GM21526 (cell line): Measurements from ENCODE around the gene ALPP.
"Not testable (repeated sequence)": the region's sequence is repeated elsewhere in the genome, so short reads cannot be mapped to it uniquely, and the experiment has no call there.

Experiments used
- ATAC-seq: cut with Tn5 transposase; IDR thresholded peaks from one replicate; pipeline ENCODE4 v1.9.1; 2021; ENCODE audit warnings: moderate library complexity; ENCODE audit not compliant: unreplicated experiment, low FRiP score

The ALPP gene

GRCh38 chr2:232379610-232380590, 1.3 kb downstream of the ALPP start:
- ATAC-seq = not testable (repeated sequence)

GRCh38 chr2:232381204-232382031, 2.9 kb downstream of the ALPP start:
- not testable (repeated sequence) for ATAC-seq

- ATAC-seq = no peak
These were observed 4.0 kb downstream of the ALPP start for GRCh38 chr2:232382331-232383225.

GRCh38 chr2:232384466-232384865, 5.9 kb downstream of the ALPP start:
- ATAC-seq = no peak

GRCh38 chr2:232385058-232385457, 6.5 kb downstream of the ALPP start:
- not testable (repeated sequence) for ATAC-seq

- ATAC-seq = no peak
These were observed 7.3 kb downstream of the ALPP start for GRCh38 chr2:232385660-232386489.

- no peak for ATAC-seq
These were observed 7.9 kb downstream of the ALPP start for GRCh38 chr2:232386490-232386739.

- no peak for ATAC-seq
These were observed 8.3 kb downstream of the ALPP start for GRCh38 chr2:232386740-232387450.

- ATAC-seq = no peak
These were observed 9.1 kb downstream of the ALPP start for GRCh38 chr2:232387451-232388171.

- ATAC-seq = no peak
These were observed 9.9 kb downstream of the ALPP start for GRCh38 chr2:232388324-232388891.

GRCh38 chr2:232389327-232389726, 10.8 kb downstream of the ALPP start:
- ATAC-seq = no peak

GRCh38 chr2:232390661-232391060, 12.1 kb downstream of the ALPP start:
- ATAC-seq = no peak

- ATAC-seq = no peak
These were observed 15.0 kb downstream of the ALPP start for GRCh38 chr2:232393556-232393955.

- ATAC-seq = not testable (repeated sequence)
These were observed 15.9 kb downstream of the ALPP start for GRCh38 chr2:232394431-232394830.

- ATAC-seq = no peak
These were observed 17.0 kb downstream of the ALPP start for GRCh38 chr2:232395586-232395985.

GRCh38 chr2:232396683-232397082, 18.1 kb downstream of the ALPP start:
- ATAC-seq = no peak

GRCh38 chr2:232398293-232399034, 19.9 kb downstream of the ALPP start:
- ATAC-seq = no peak
